Prostate gland (tissue), 2 donors: ENCODE results near the gene CKMT2.

Experiments used
- CTCF ChIP-seq, 4 experiments: fragments of 200-600 bp in 2 of 4; fragments of 450-650 bp in 2 of 4; sonication (generic) in 2 of 4; IDR thresholded peaks; 1 replicate in 3 of 4; 2 replicates in 1 of 4; pipeline ENCODE4 v1.5.1; 2016 to 2019; ENCODE audit warnings: antibody characterized with exemption in 4 of 4, mild to moderate bottlenecking in 2 of 4, moderate library complexity in 2 of 4
- POLR2A ChIP-seq: fragments of 450-650 bp; IDR thresholded peaks from one replicate; pipeline ENCODE4 v1.6.1; 2016; ENCODE audit warnings: antibody characterized with exemption, mild to moderate bottlenecking

GRCh38 chr5:81269751-81270393 is 36.8 kb downstream of the CKMT2 start:
- no peak for TF ChIP-seq CTCF (IDR thresholded peaks at IDR 0.05)
- no peak for TF ChIP-seq POLR2A
